Measurements from ENCODE around the gene NDUFV2.
A peak's percentile ranks its signal among the peaks of the same experiment; 100 is the strongest.

The NDUFV2 gene

GRCh38 chr18:9120796-9121195 is 18.3 kb downstream of the NDUFV2 start:
- no peak for DNase-seq

- DNase-seq, result no peak
These were observed 21.0 kb downstream of the NDUFV2 start for GRCh38 chr18:9123520-9123919.

GRCh38 chr18:9124824-9125223 is 22.3 kb downstream of the NDUFV2 start:
- no peak for DNase-seq

- DNase-seq, result no peak
These were observed 23.8 kb downstream of the NDUFV2 start for GRCh38 chr18:9126337-9126736.

- DNase-seq, result no peak
These were observed 27.7 kb downstream of the NDUFV2 start for GRCh38 chr18:9130195-9130594.

- no peak for DNase-seq
These were observed 28.3 kb downstream of the NDUFV2 start for GRCh38 chr18:9130806-9131205.

- DNase-seq, result no peak
These were observed 30.1 kb downstream of the NDUFV2 start for GRCh38 chr18:9132628-9133027.

- no peak for DNase-seq
These were observed 30.7 kb downstream of the NDUFV2 start for GRCh38 chr18:9133225-9133624.

- DNase-seq, result no peak
These were observed 32.8 kb downstream of the NDUFV2 start for GRCh38 chr18:9135081-9135911.

GRCh38 chr18:9135912-9136314 is 33.4 kb downstream of the NDUFV2 start:
- DNase-seq, result peak; percentile 28

GRCh38 chr18:9136315-9137155 is 34.0 kb downstream of the NDUFV2 start, which contains the start of gene ANKRD12:
Gene ANKRD12 (plus strand): TSS chr18:9136781. CDS start chr18:9182433, 45,652 bp downstream.
- DNase-seq, result peak; percentile 97

GRCh38 chr18:9137168-9138066 is 34.9 kb downstream of the NDUFV2 start:
- peak; percentile 68 for DNase-seq

GRCh38 chr18:9139400-9140039 is 37.0 kb downstream of the NDUFV2 start:
- DNase-seq, result no peak

- no peak for DNase-seq
These were observed 37.9 kb downstream of the NDUFV2 start for GRCh38 chr18:9140381-9140780.

GRCh38 chr18:9140984-9141383 is 38.5 kb downstream of the NDUFV2 start:
- DNase-seq, result no peak

GRCh38 chr18:9146224-9146623 is 43.7 kb downstream of the NDUFV2 start:
- no peak for DNase-seq

- peak; percentile 88 for DNase-seq
These were observed 45.1 kb downstream of the NDUFV2 start for GRCh38 chr18:9147440-9148202.

GRCh38 chr18:9148203-9148552 is 45.7 kb downstream of the NDUFV2 start:
- no peak for DNase-seq

GRCh38 chr18:9150121-9150520 is 47.6 kb downstream of the NDUFV2 start:
- peak; percentile 38 for DNase-seq

- DNase-seq, result peak; percentile 53
These were observed 50.8 kb downstream of the NDUFV2 start for GRCh38 chr18:9153256-9153655.

- no peak for DNase-seq
These were observed 54.2 kb downstream of the NDUFV2 start for GRCh38 chr18:9156604-9157249.

Measured in GF-D8 (cell line).